Neural progenitor cell (in vitro differentiated cells): ENCODE results near the gene UBA1.

Source experiments
- CTCF ChIP-seq: fragments of 200-600 bp; sonication (generic); IDR thresholded peaks from 2 replicates; pipeline ENCODE4 v1.5.1; 2017; ENCODE audit warnings: antibody characterized with exemption, mild to moderate bottlenecking
- EZH2phosphoT487 ChIP-seq: fragments of 200-600 bp; sonication (generic); IDR thresholded peaks from 2 replicates; pipeline ENCODE4 v1.6.1; 2017; ENCODE audit warnings: antibody characterized with exemption

DNA sequence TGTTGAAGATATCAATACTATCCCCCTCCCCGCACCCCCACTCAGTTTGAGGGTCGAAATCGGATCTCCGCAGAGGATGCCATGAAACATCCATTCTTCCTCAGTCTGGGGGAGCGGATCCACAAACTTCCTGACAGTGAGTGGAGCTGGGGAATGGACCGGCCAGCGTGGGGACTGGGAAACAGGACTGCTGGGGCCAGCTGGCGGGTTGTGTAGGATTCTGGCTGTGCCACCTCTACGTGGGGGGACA is 33.6 kb downstream of the UBA1 start:
- TF ChIP-seq CTCF, result no peak
- no peak for TF ChIP-seq EZH2phosphoT487
